HL-60/S4 treated with phorbol 12-myristate 13-acetate at 8.2 ng/mL for 4 days and 3 days (cell line): ENCODE results near the gene CTTN.

Source experiments
- in situ Hi-C: fragments of 300-500 bp; cut with MboI; formaldehyde crosslinking; loops from 2 replicates; pipeline ENCODE4 v1.15.0; 2022; ENCODE audit warnings: low sequenced_read_pairs

Gene CTTN

DNA sequence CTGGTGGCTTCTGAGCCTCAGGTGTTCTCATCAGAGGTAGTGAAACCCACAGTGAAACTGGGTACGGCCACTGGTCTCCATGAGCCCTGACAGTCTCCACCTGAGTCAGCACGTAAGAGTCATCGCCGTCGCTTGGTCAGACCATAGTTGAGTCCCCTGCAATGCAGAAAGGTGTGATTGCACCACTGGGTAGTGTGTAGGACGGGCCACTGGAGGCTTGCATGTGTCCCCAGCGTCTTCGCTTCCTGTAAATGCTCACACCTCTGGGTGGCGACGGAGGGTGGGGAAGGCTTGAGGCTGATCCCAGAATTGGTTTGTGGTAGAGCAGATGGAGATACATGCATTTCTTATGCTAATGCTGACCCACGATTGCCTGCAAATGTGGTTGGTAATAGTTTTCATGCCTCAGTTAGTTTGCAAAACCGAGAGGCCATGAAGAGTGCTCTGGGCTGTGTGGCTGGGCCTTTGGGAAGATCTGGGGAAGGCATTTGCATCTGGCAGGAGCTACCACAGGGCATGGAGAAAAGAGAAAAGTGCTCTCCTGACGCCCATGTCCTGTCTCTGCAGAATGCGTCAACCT, 26.5 kb downstream of the CTTN start:
- in situ Hi-C loops = loop anchor here (25.0 kb wide), 1 partner anchor 513 kb away; no protein-coding TSS in a partner anchor

DNA sequence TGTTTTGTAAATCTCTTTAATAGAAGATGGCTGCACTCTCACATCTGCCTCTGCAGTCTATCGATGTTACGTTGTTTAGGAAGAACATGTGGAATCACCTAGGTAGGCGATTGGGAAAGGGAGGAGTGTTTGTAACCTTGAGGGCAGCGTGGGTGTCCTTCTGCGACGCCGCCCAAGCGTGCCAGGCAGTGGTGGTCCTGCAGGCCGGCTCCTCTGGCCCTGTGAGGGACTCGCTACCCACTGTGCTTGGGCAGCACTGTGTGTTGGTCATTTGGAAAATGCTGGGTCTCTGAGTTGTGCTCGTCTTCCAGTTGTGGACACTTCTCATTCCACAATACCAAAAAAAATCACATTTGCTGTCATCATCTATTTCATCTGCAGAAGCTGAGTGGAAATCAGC, 29.1 kb downstream of the CTTN start:
- in situ Hi-C loops = loop anchor here (25.0 kb wide), 1 partner anchor 515 kb away; no protein-coding TSS in a partner anchor

DNA sequence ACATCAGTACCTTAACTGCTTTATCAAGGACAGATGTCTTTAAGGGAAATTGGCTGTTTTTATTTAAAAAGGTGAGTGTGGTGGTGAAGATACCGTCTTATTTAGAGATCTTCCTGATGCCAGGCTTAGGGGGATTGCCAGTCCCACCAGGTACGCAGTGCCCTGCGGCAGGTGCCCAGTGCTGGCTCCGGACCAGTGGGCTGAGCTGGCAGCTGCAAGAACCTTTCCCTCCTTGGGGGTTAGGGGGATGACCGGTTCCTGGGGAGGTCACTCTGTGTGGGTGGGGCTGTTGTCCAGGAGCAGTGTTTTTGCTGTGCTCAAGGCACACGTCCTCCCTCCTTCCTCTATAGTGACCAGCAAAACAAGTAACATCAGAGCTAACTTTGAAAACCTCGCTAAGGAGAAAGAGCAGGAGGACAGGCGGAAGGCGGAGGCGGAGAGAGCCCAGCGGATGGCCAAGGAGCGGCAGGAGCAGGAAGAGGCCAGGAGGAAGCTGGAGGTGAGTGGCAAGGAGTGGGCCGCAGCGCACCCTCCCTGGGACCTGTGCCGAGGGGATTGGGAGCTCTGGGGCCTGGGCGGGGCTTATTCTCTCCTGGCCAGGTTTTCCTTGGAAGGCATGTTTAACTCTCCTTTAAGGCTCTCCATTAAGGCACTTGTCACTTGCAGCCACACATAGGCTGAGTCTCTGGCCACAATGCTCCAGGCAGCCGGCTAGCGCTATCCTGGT, 30.5 kb downstream of the CTTN start:
- in situ Hi-C loops = loop anchor here (25.0 kb wide), 1 partner anchor 517 kb away; no protein-coding TSS in a partner anchor

DNA sequence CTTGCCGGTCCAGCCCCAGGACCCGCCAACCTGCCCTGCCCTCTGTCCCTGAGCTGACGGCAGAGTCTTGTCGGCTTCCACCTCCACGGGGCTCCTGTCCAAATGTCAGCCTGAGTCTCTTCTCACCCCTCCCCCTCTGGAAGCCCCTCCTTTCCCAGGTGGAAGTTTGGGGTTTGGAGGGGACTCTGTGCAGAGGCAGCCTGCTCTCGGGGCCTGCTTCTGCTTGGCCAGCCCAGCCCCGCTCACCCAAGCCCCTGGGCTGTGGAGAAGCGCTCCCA, 31.0 kb downstream of the CTTN start:
- in situ Hi-C loops = loop anchor here (25.0 kb wide), 1 partner anchor 517 kb away; no protein-coding TSS in a partner anchor

DNA sequence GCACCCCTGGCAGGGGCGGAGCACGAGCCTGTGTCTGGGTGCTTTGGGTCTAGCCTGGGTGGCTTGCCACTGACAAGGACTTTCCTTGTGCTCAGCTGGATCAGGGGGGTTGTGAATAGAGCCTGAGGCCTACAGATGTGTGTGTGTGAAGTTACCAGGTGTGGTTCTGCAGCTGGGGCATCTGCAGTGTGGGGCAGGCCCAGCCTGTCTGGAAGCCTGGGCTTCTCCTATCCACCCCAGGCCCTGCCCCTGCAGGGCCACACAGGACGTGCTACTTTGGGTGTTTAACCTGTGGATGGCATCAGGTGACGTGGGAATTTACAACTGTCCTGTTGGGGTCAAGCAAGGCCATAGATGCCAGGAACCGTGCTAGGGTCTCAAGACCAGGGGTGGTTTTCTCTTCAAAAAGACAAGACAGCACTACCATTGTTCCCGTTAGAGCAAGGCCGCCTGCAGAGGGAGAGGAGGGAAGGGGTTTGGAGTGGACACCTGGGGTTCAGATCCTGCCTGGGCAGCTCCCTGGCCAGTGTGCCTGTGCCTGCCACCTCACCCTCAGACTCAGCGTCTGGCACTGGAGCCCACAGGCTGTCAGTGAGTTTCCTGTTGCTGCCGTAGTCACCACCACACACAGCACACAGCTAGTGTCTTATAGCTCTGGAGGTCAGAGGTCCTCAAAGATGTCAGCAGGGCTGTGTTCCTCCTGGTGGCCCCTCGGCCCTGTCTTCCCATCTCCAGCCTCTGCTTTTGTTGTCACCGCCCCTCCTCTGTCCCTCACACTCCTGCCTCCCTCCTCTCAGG, 31.6 kb downstream of the CTTN start:
- in situ Hi-C loops = loop anchor here (25.0 kb wide), 1 partner anchor 518 kb away; no protein-coding TSS in a partner anchor

GRCh38 chr11:70430671-70431574, 32.6 kb downstream of the CTTN start:
- in situ Hi-C loops = loop anchor here (25.0 kb wide), 1 partner anchor 519 kb away; no protein-coding TSS in a partner anchor

DNA sequence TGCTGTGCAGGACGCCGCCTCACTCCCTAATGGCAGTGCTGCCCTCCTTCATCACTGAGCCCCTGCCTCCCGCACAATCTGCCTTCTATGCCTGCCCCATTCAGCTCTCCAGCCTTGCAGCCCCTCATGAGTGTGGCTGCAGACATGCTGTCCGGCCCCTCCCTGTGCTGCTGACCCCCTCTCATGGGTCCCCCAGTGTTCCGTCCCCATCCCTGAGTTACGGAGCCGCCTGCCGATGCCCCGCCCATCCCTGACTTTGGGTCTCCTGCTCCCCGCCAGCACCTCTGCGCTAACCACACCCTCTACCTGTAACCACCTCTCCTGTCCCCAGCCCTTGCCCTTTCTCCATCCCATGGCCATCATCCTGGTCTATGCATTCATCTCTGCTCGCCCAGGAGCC, 33.3 kb downstream of the CTTN start:
- in situ Hi-C loops = loop anchor here (25.0 kb wide), 1 partner anchor 519 kb away; no protein-coding TSS in a partner anchor

DNA sequence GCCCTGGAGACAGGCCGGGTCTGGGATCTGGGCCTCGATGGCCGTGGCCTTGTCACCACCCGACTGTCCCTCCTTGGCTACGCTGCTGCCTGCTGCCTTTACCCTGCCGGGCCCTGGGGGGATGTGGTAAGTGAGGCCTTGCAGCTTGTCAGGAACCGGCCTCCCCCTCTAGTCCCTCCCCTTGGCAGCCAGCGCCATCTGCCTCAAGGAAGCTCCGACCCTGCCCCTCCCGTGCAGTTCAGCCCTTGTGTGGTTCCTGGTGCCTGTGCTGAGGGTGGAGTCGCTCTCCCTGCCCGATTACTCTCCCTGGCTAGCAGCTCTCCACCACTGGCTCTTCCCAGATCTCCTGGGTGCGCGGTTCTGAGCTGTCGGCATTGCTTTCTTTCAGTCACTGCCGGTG, 33.7 kb downstream of the CTTN start:
- in situ Hi-C loops = loop anchor here (25.0 kb wide), 1 partner anchor 520 kb away; no protein-coding TSS in a partner anchor

- in situ Hi-C loops = loop anchor here (25.0 kb wide), 1 partner anchor 520 kb away; no protein-coding TSS in a partner anchor
Observed at GRCh38 chr11:70432580-70432979, 34.3 kb downstream of the CTTN start.

DNA sequence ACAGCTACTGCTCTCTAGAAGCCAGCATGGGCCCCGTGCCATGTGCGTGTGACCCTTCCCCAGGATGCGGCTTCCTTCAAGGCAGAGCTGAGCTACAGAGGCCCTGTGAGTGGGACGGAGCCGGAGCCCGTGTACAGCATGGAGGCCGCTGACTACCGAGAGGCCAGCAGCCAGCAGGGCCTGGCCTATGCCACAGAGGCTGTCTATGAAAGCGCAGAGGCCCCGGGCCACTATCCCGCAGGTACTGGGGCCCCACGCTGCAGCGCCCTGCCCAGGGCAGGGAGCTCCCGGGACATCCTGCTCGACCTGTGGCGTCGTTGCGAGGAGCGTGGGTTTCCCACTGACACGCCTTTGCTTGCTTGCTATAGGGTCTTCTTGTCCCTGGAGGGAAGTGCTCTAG, 34.7 kb downstream of the CTTN start:
- in situ Hi-C loops = loop anchor here (25.0 kb wide), 1 partner anchor 521 kb away; no protein-coding TSS in a partner anchor

- in situ Hi-C loops = loop anchor here (25.0 kb wide), 1 partner anchor 521 kb away; no protein-coding TSS in a partner anchor
Observed at GRCh38 chr11:70433526-70433925, 35.2 kb downstream of the CTTN start.

DNA sequence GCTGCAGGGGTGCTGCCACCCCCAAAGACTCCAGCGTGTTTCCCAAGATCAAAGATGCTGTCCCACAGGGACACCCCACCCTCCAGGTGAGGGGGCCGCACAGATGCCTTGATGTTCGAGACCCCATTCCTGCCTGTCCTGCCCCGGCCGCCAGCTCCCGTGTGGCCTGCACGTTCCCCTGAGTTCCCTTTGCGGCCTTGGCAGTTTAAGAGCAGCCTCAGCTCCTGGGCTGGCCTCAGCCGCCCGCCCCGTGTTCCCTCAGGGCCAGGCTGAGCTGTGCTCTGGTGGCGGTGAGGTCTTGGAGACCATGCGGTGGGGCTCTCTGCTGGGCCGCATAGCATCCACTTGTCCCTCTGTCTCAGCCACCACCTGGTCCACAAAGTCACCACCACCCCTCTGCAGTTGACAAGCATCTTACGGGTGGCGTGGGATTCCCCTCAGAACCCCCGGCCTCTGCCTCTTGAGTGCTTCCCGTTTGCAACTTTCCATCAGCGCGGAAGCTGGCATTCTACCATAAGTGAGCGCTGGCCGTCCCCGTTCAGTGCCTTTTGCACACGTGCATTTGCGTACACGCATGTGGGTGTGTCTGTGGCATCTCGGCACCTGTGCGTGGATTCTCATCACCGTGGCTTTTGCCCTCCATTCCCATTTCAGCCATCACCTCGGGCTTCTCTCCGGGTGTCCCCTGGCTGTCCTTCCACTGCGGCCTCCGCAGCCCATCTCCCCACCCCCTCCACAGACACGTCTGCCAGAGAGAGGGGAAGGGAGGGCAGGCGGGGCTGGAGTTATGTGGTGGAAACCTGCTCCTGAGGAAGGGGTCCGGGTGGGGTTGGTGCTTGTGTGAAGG, 35.9 kb downstream of the CTTN start:
- in situ Hi-C loops = loop anchor here (25.0 kb wide), 1 partner anchor 522 kb away; no protein-coding TSS in a partner anchor

GRCh38 chr11:70434813-70435278, 36.5 kb downstream of the CTTN start:
- in situ Hi-C loops = loop anchor here (25.0 kb wide), 1 partner anchor 523 kb away; no protein-coding TSS in a partner anchor

DNA sequence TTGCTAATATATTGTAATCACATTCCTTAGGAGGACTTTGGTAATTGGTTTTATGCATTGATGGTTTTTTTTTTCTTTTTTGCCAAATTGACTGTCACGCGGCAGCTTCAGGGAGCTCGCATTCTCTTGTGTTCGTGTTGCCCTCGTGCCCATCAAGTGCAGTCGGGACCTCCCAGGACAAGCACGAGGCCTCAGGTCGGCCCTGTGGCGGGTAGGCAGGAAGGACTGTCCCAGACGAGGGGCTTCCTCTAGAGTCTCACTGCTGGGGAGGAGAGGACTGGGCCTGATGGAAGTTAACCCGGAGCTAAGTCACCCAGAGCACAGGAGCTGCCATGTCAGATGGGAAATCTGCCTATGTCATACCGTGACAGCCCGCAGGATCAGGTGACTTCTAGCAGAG, 37.0 kb downstream of the CTTN start:
- in situ Hi-C loops = loop anchor here (25.0 kb wide), 1 partner anchor 523 kb away; no protein-coding TSS in a partner anchor

DNA sequence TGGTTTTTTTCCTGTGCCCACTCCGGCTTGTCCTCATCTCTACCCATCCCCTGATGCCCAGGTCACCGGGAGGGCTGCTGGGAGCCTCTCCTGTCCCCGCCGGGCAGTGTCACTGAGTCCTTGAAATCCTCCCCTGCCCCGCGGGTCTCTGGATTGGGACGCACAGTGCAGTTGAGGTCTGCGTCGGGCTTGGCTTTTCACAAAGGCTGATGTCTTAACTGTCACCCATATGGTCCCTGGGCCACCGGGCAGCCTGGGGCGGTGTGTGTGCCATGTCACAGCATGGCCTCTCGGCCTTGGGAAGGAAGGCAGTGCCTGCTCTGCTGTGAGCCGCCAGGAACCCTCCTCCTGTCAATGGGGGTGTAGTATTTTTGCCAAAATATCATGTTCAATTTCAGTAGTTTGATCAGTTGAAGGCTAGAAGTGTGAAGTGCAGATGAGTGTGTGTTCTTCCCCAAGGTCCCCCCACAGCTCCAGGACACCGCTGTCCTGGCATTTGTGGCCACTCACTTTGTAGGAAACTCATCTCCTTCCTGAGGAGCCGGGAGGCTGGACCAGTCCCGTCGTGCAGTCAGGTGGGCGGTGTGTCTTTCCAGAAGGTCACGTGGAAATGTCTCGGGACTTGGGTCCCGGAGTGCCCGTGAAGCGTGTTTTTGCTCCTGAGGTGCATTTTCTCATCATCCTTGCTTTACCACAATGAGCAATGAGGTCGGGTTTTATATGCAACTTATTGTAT, 37.6 kb downstream of the CTTN start:
- in situ Hi-C loops = loop anchor here (25.0 kb wide), 1 partner anchor 524 kb away; no protein-coding TSS in a partner anchor

- in situ Hi-C loops = loop anchor here (25.0 kb wide), 1 partner anchor 524 kb away; no protein-coding TSS in a partner anchor
Observed at GRCh38 chr11:70436501-70436860, 38.2 kb downstream of the CTTN start.

- in situ Hi-C loops = loop anchor here (25.0 kb wide), 1 partner anchor 525 kb away; no protein-coding TSS in a partner anchor
Observed at GRCh38 chr11:70437111-70437784, 38.9 kb downstream of the CTTN start.

DNA sequence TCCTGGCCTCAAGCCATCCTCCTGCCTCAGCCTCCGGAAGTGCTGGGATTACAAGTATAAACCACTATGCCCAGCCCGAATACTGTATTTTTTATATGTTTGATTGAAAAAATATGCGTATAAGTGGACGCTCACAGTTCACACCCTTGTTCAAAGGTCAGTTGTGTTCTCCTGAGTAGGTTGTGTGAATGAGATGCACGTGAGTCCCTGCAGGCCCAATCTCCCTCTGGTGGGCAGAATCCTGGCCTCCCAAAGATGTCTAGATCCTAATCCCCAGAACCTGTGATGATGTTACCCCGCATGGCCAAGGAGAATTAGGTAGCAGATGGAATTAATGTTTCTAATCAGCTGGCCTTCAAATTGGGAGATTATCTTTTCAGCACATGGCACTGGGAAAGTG, 41.9 kb downstream of the CTTN start:
- in situ Hi-C loops = loop anchor here (25.0 kb wide), 1 partner anchor 528 kb away; no protein-coding TSS in a partner anchor
